HTR-8/SVneo (cell line): ENCODE results near the gene PIPOX.

Experiments
- DNase-seq: peaks from one replicate; pipeline ENCODE4 v3.0.0; 2011; ENCODE audit warnings: low spot score, mixed read lengths; ENCODE audit not compliant: insufficient read length
- FAIRE-seq: peaks from 2 replicates; lab custom pipeline; 2011; peaks lifted over from hg19 to GRCh38; lab: Jason Lieb, UNC

The PIPOX gene

DNA sequence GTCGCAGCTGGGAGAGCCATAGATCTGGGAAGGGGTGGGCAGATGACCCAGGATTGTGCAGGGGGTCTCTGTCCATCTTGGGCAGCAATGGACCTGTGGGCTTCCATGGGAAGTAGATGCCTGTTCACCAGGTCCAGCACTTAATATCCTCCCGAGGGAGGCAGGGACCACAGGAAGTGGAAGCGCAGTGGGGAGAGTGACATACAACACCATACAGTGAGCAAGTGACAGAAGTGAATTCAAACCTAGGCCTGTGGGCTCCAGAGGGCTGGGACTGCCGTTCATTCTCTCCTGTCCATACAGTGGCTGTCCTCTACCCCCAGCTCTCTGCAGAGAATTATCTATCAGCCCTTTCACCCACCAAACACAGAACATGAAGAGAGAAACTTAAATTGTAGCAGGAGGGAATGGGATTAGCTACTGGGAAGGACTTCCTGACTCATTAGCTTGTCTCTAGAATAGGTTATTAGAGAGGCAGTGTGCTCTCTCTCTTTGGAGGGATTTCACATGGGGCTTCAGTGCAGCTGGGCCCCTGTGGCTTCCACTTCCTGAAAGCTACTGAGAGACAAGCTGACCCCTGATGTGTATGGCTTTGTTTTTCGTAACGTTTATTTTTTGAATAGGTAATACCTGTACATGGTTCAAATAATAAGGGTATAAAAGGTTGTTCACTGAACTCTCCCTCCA lies 24.0 kb upstream of the PIPOX start:
- FAIRE-seq (no peak), DNase-seq (no peak)

- no peak for DNase-seq
- FAIRE-seq = no peak
Observed at GRCh38 chr17:29019475-29020181, 23.3 kb upstream of the PIPOX start.

- FAIRE-seq (no peak), DNase-seq (no peak)
Observed at GRCh38 chr17:29020576-29020975, 22.4 kb upstream of the PIPOX start.

DNA sequence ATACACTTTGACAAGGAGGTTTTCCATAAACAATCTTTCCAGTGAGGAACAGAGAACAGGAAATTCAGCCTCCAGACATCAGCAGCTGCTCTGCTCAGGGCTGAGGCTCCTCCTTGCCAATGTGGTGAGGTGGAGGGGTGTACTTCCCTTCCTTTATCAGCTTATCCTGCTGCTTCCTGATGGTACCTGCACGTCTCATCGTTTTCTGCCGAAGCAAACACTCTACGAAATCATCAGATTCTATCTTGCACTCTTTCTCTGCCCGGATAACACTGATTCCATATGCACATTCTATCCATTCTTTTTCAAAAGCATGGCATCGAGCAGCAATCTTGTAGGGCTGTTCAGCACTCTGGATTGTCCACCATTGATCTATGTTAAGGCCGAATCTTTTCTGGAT lies 21.7 kb upstream of the PIPOX start:
- FAIRE-seq (no peak), DNase-seq (no peak)

- no peak for DNase-seq
- no peak for FAIRE-seq
Observed at GRCh38 chr17:29022074-29022473, 20.9 kb upstream of the PIPOX start.

- FAIRE-seq (no peak), DNase-seq (no peak)
Observed at GRCh38 chr17:29024316-29024952, 18.5 kb upstream of the PIPOX start.

DNA sequence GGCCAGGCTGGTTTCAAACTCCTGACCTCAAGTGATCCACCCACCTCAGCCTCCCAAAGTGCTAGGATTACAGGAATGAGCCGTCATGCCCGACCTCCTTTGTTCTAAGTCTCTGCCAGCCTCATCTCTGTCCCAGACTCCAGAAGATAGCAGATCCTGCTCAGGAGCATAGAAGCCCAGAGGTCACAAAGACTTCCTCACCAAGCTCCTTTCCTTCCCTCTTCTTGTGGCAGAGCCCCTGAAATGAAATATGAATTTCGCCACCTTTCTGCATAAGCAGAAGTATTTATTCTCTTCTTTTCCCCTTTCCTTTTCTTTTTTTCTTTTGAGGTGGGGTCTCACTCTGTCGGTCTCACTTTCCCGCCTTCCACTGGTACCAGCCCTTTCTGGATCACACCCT lies 11.5 kb upstream of the PIPOX start:
- DNase-seq (no peak), FAIRE-seq (no peak)

- DNase-seq = no peak
- FAIRE-seq = no peak
Observed at GRCh38 chr17:29032013-29032856, 10.7 kb upstream of the PIPOX start.

DNA sequence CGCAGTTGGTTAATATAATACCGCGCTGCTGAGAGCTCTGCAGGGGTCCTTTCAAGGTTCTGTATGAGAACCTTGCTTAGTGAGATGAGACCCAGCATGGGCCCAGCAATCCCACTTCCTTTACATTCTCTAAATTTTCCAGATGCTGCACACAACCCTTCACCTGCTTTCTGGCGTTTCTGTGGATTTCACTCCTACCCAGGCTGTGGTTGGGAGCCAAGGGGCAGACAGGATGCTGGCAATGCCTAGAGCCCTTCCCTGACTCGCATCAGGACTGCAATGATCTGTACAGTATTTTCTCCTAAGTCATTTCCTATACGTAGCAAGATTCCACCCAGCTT lies 10.1 kb upstream of the PIPOX start:
- DNase-seq (no peak), FAIRE-seq (no peak)

- DNase-seq (no peak), FAIRE-seq (no peak)
Observed at GRCh38 chr17:29034510-29034909, 8.4 kb upstream of the PIPOX start.

GRCh38 chr17:29036584-29036983 lies 6.4 kb upstream of the PIPOX start:
- DNase-seq = no peak
- FAIRE-seq = no peak

- FAIRE-seq (no peak), DNase-seq (no peak)
Observed at GRCh38 chr17:29037739-29038084, 5.2 kb upstream of the PIPOX start.

DNA sequence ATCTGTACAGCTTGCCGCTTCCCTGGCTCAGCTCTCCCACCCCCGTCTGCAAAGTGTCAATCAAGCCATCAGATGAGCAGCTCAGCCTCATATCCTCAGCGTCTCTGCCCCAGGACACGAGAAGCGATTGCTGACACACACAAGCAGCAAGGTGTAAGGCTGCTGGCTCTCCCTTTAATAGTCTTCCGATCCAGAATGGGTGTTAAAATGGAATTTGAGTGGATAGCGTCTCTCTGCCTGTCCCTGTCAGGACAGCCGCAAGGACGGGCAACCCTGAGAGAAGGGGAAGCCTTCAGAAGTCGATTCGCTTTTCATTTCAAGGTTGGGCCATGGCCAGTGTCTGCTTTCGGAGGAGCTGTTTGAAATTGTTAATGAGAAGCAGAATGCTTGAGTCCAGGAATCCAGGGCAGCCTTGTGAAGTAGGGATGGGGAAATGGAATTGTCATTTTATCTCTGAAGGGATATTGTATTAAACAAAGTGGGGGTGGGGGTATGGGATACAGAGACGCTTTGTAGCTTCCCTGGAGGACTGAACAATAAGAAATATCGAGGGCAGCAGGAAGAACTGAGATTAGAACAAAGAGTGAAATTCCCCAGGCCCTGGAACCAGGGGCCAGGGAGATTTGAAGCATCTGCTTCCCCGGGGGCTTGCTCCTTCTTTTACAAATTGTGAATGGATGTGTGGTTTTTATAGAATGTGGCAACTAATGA lies 4.7 kb upstream of the PIPOX start:
- no peak for FAIRE-seq

GRCh38 chr17:29039764-29040598 lies 3.0 kb upstream of the PIPOX start:
- FAIRE-seq (peak; percentile 88), DNase-seq (peak; percentile 65)

More for the DNA sequence above, 4.7 kb upstream of the PIPOX start:
- DNase-seq = no peak

- DNase-seq (no peak), FAIRE-seq (no peak)
Observed at GRCh38 chr17:29041091-29041490, 1.9 kb upstream of the PIPOX start.

- FAIRE-seq (no peak), DNase-seq (no peak)
Observed at GRCh38 chr17:29041571-29041970, 1.4 kb upstream of the PIPOX start.

DNA sequence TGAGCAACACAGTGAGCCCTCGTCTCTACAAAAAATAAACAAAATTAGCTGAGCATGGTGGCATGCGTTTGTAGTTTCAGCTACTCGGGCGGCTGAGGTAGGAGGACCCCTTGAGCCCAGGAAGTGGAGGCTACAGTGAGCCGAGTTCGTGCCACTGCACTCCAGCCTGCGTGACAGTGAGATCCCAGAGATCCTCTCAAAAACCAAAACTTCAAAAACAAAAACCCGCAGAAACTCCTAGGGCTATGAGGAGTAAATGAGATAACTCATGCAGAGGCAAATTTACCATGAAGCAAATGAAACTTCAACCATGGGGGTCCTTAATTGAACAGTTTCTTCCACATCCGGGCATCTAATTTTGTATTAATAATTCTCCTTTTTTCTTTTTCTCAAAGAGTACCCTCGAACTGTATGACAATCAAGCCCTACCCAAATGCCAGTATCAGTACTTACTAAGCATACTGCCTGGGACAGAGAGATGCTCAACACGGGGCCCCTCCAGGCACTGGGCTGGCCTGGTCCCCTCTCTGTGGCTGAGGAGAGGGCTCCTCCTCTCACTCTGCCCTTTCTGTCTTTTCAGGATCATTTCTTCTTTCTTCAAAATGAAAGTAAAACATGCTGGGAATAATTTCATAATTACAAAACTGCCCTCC lies 789 bp upstream of the PIPOX start:
- FAIRE-seq (no peak), DNase-seq (no peak)

GRCh38 chr17:29043539-29044145 lies 701 bp downstream of the PIPOX start:
- DNase-seq (no peak), FAIRE-seq (no peak)
